Common myeloid progenitor, CD34-positive (primary cell): ENCODE measurements around the gene TATDN3.
"Not testable (repeated sequence)": the region's sequence is repeated elsewhere in the genome, so short reads cannot be mapped to it uniquely, and the experiment has no call there.

Experiments
- CTCF ChIA-PET: fragments of 350-600 bp; sonication (Branson Sonifier 250); formaldehyde crosslinking; loops from one replicate; lab custom pipeline; 2021; ENCODE audit warnings: antibody characterized with exemption; lab: Charles Lee
- POLR2A ChIA-PET: fragments of 350-600 bp; sonication (Branson Sonifier 250); formaldehyde crosslinking; loops from one replicate; lab custom pipeline; 2021; ENCODE audit warnings: antibody characterized with exemption; lab: Charles Lee
- DNase-seq, 3 donors: peaks; one replicate each; pipeline versions ENCODE4 v3.0.0 to v3.0.0-alpha.2; 2013
- H3K27ac ChIP-seq, 2 experiments: 1 replicate in 1 of 2; 2 replicates in 1 of 2; pipeline ENCODE4 v1.7.0; 2013; ENCODE audit warnings: inconsistent platforms in 2 of 2, low read length in 2 of 2, mild to moderate bottlenecking in 2 of 2, low read depth in 1 of 2, moderate library complexity in 1 of 2; ENCODE audit not compliant: severe bottlenecking in 2 of 2, insufficient read depth in 1 of 2, poor library complexity in 1 of 2
- H3K27me3 ChIP-seq, 5 experiments: replicated peaks in 2 of 5; 1 replicate in 3 of 5; 2 replicates in 2 of 5; pipeline versions ENCODE4 v1.6.1 to v1.7.0; 2013; ENCODE audit warnings: low read length in 4 of 5, mild to moderate bottlenecking in 2 of 5, moderate library complexity in 2 of 5, inconsistent platforms in 1 of 5; ENCODE audit not compliant: insufficient read depth in 5 of 5, control insufficient read depth in 4 of 5
- H3K36me3 ChIP-seq, 4 experiments: 1 replicate in 2 of 4; 2 replicates in 2 of 4; pipeline versions ENCODE4 v1.6.1 to v1.7.0; 2013; ENCODE audit warnings: low read length in 3 of 4, control low read depth in 1 of 4, mild to moderate bottlenecking in 1 of 4; ENCODE audit not compliant: control insufficient read depth in 4 of 4, insufficient read depth in 4 of 4
- H3K4me1 ChIP-seq, 4 experiments: 1 replicate in 3 of 4; 2 replicates in 1 of 4; pipeline versions ENCODE4 v1.6.1 to v1.7.1; 2013; ENCODE audit warnings: low read length in 3 of 4, mild to moderate bottlenecking in 3 of 4, control low read depth in 1 of 4, inconsistent platforms in 1 of 4, moderate library complexity in 1 of 4; ENCODE audit not compliant: control insufficient read depth in 4 of 4, insufficient read depth in 4 of 4; ENCODE audit errors: control extremely low read depth in 1 of 4
- H3K4me3 ChIP-seq, 7 experiments: 1 replicate in 4 of 7; 2 replicates in 3 of 7; pipeline versions ENCODE4 v1.5.1 to v1.7.0; 2013; ENCODE audit warnings: mild to moderate bottlenecking in 7 of 7, low read length in 6 of 7, moderate library complexity in 6 of 7, inconsistent platforms in 2 of 7, low read depth in 2 of 7, control low read depth in 1 of 7; ENCODE audit not compliant: insufficient read depth in 4 of 7, control insufficient read depth in 1 of 7; ENCODE audit errors: extremely low read depth in 1 of 7
- H3K9me3 ChIP-seq, 5 experiments: 1 replicate in 4 of 5; 2 replicates in 1 of 5; pipeline versions ENCODE4 v1.6.1 to v1.7.1; 2013; ENCODE audit warnings: low read length in 4 of 5, mild to moderate bottlenecking in 2 of 5, inconsistent platforms in 1 of 5, low read depth in 1 of 5, moderate library complexity in 1 of 5; ENCODE audit not compliant: control insufficient read depth in 4 of 5, insufficient read depth in 2 of 5; ENCODE audit errors: control extremely low read depth in 1 of 5
- WGBS: methylation state at CpG from one replicate; pipeline ENCODE4 v1.1.5; 2013; ENCODE audit not compliant: insufficient coverage; 5-methylcytosine and 5-hydroxymethylcytosine counted together

The TATDN3 gene

GRCh38 chr1:212833211-212834207 lies 41.8 kb downstream of the TATDN3 start:
- POLR2A ChIA-PET, H3K27me3 ChIP-seq, H3K4me3 ChIP-seq, DNase-seq, H3K9me3 ChIP-seq, H3K36me3 ChIP-seq, H3K27ac ChIP-seq, H3K4me1 ChIP-seq: not testable (repeated sequence)
- WGBS: 48% methylated on average over 4 of the region's 8 CpGs
- CTCF ChIA-PET: interaction anchor here (0.6 to 1.1 kb wide), 2 partner anchors 161 to 779 kb away, joined by 3 to 4 read pairs; no protein-coding TSS in a partner anchor

- Histone ChIP-seq H3K9me3 (no peaks in the 10 kb centered on the region), H3K4me1 (no peaks in the 10 kb centered on the region), H3K4me3 (no peak overlapping the region), H3K27me3 (no peaks in the 10 kb centered on the region), H3K36me3 (no peaks in the 10 kb centered on the region), H3K27ac (no peak overlapping the region)
- DNase-seq: no peak
- WGBS: 100% methylated on average over 3 of the region's 5 CpGs
- POLR2A ChIA-PET: no interaction called here
- CTCF ChIA-PET: no interaction called here
Measured at GRCh38 chr1:212838145-212838544, 46.5 kb downstream of the TATDN3 start.

- H3K27ac ChIP-seq, DNase-seq, H3K4me3 ChIP-seq, CTCF ChIA-PET, H3K4me1 ChIP-seq, POLR2A ChIA-PET, H3K36me3 ChIP-seq, H3K9me3 ChIP-seq, H3K27me3 ChIP-seq: not testable (repeated sequence)
- WGBS: 100% methylated on average over 1 of the region's 3 CpGs
Measured at GRCh38 chr1:212844521-212844920, 52.8 kb downstream of the TATDN3 start.

- Histone ChIP-seq H3K9me3 (peaks cover 0 to 6% (median 5%) of the 10 kb centered on the region in 5 experiments), H3K36me3 (no peaks in the 10 kb centered on the region), H3K4me3 (no peak within 1 kb of the TSS), H3K4me1 (no peaks in the 10 kb centered on the region), H3K27me3 (no peaks in the 10 kb centered on the region), H3K27ac (no peak within 1 kb of the TSS)
- 100% methylated on average over 3 of the region's 4 CpGs for WGBS
- DNase-seq: no peak
- CTCF ChIA-PET: interaction anchor here (0.8 to 1.3 kb wide), 3 partner anchors 10 to 40 kb away, joined by 3 read pairs; partner anchors contain the start of gene FLVCR1
- POLR2A ChIA-PET: interaction anchor here (0.6 kb wide), 1 partner anchor 941 kb away, joined by 3 read pairs; no protein-coding TSS in a partner anchor
Measured at GRCh38 chr1:212847549-212847948, 55.9 kb downstream of the TATDN3 start, which contains the start of gene SPATA45. SPATA45 (minus strand) TSS chr1:212847649; CDS start chr1:212836149, 11,500 bp downstream.

GRCh38 chr1:212852105-212852688 lies 60.5 kb downstream of the TATDN3 start:
- H3K4me1 ChIP-seq: peaks cover 2 to 8% (median 6%) of the 10 kb centered on the region in 4 experiments
- no peak overlapping the region for H3K27ac ChIP-seq
- no peak overlapping the region for H3K4me3 ChIP-seq
- H3K9me3 ChIP-seq: no peaks in the 10 kb centered on the region
- H3K27me3 ChIP-seq: no peaks in the 10 kb centered on the region
- DNase-seq: no peak
- WGBS: 93% methylated on average over 4 of the region's 5 CpGs
- CTCF ChIA-PET: no interaction called here
- no peaks in the 10 kb centered on the region for H3K36me3 ChIP-seq
- POLR2A ChIA-PET: no interaction called here

GRCh38 chr1:212853658-212854057 lies 62.0 kb downstream of the TATDN3 start:
- H3K27me3 ChIP-seq: no peaks in the 10 kb centered on the region
- no peak overlapping the region for H3K4me3 ChIP-seq
- ChIA-PET POLR2A (no interaction called here), CTCF (no interaction called here)
- DNase-seq: no peak
- no peaks in the 10 kb centered on the region for H3K9me3 ChIP-seq
- peaks cover 2 to 13% (median 9%) of the 10 kb centered on the region in 4 experiments for H3K4me1 ChIP-seq
- H3K36me3 ChIP-seq: no peaks in the 10 kb centered on the region
- WGBS: 100% methylated on average over 1 of the region's 5 CpGs
- H3K27ac ChIP-seq: no peak overlapping the region
